Natural killer cell (primary cell): ENCODE measurements around the gene RNF182. TPM values are rescaled to one million over a fixed set of nuclear protein-coding genes. Genes with fewer than 3 reads are reported as not detected.

Experiments used
- ATAC-seq, 3 donors: fragments of 150-1000 bp in 2 of 3; fragments of 200-7000 bp in 1 of 3; cut with Tn5 transposase; 1 replicate in 1 of 3; 2 replicates in 2 of 3; pipeline ENCODE4 v1.10.0; 2021; ENCODE audit warnings: mild to moderate bottlenecking in 2 of 3, moderate library complexity in 2 of 3
- DNase-seq, 2 donors: peaks; one replicate each; pipeline versions ENCODE4 v3.0.0 to v3.0.0-alpha.2; 2013 to 2021; ENCODE audit warnings: mixed read lengths in 1 of 2
- H3K27ac ChIP-seq: one replicate; pipeline ENCODE4 v1.5.1; 2013; ENCODE audit warnings: mild to moderate bottlenecking, low read length
- H3K27me3 ChIP-seq: one replicate; pipeline ENCODE4 v1.6.1; 2013; ENCODE audit warnings: low read length; ENCODE audit not compliant: control insufficient read depth, insufficient read depth
- H3K36me3 ChIP-seq: one replicate; pipeline ENCODE4 v1.6.1; 2013; ENCODE audit warnings: low read length; ENCODE audit not compliant: control insufficient read depth, insufficient read depth
- H3K4me1 ChIP-seq: one replicate; pipeline ENCODE4 v1.6.1; 2013; ENCODE audit warnings: low read length; ENCODE audit not compliant: control insufficient read depth, insufficient read depth
- H3K4me3 ChIP-seq: one replicate; pipeline ENCODE4 v1.5.1; 2013; ENCODE audit warnings: low read length
- H3K9me3 ChIP-seq: one replicate; pipeline ENCODE4 v1.6.1; 2013; ENCODE audit warnings: low read length; ENCODE audit not compliant: control insufficient read depth, insufficient read depth
- H3K27ac Mint-ChIP-seq, 2 donors: one replicate each; pipeline ENCODE4 v1.8.0; 2022; ENCODE audit warnings: mild to moderate bottlenecking in 2 of 2, mixed read lengths in 2 of 2, moderate library complexity in 1 of 2
- H3K27me3 Mint-ChIP-seq, 2 donors: one replicate each; pipeline ENCODE4 v1.8.0; 2022; ENCODE audit warnings: low read depth in 2 of 2, mixed read lengths in 2 of 2
- H3K36me3 Mint-ChIP-seq: one replicate; pipeline ENCODE4 v1.8.0; 2022; ENCODE audit warnings: mixed read lengths
- H3K4me1 Mint-ChIP-seq, 2 donors: one replicate each; pipeline ENCODE4 v1.8.0; 2022; ENCODE audit warnings: mixed read lengths in 2 of 2
- H3K4me3 Mint-ChIP-seq: one replicate; pipeline ENCODE4 v1.8.0; 2022; ENCODE audit warnings: mild to moderate bottlenecking, moderate library complexity, mixed read lengths
- H3K9me3 Mint-ChIP-seq, 2 donors: one replicate each; pipeline ENCODE4 v1.8.0; 2022; ENCODE audit warnings: mixed read lengths in 2 of 2
- WGBS: methylation state at CpG from one replicate; pipeline ENCODE4 v1.1.7; 2013; ENCODE audit warnings: missing lambda C conversion rate; ENCODE audit not compliant: insufficient coverage; 5-methylcytosine and 5-hydroxymethylcytosine counted together
- intact Hi-C: fragments of 100-400 bp; cut with micrococcal nuclease; formaldehyde crosslinking; loops from one replicate; pipeline ENCODE4 v1.14.2; 2022
- total RNA-seq, 4 donors: library from RNA; stranded (reverse); fragments of 120-200 nt in 1 of 4; gene quantifications; one replicate each; pipeline versions ENCODE4 v1.2.3 to v1.2.4, GENCODE V29; 2013 to 2022
- TF ChIP-seq, protein P1 (sequence below): fragments of 200-600 bp; IDR thresholded peaks from one replicate; pipeline ENCODE4 v1.8.0; 2022; ENCODE audit warnings: antibody characterized with exemption

The RNF182 gene
- total RNA-seq, 3 donors from 2014 or later (not counting 1 experiment from before 2014, with no cell fraction given) = not detected

DNA sequence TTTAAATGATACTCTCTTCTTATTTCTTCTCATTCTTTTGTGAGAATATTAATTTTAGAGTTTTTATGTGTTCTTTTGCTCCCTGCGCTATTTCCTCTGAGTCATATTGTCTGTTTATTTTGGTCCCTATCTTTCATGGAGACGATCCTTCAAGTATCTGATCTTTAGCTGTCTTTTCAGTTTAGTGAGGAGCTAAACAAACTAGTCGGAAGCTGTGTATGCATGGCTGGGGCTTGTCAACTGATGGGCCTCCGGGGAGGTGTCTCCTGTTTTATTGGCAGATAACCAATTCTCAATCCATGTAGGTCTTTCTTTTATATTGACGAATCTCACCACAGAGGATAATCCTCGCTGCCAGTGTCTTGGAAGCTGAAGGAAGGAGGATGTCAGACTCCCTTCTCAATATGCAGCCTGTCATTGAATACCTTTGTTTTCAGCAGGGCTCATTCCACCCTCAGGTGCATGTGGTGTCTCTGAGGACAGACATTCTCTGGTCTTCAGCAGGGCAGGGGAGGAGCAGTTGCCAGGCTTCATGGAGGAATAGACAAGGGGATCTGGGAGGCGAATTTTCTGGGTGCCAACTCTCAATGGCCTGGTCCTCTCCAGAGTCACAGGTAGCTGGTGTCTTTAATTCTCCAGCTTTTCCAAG is 64.9 kb downstream of the RNF182 start:
- Mint-ChIP-seq H3K27me3 (peaks cover 24 to 52% of the 10 kb centered on the region in 2 donors), H3K4me1 (no peaks in the 10 kb centered on the region), H3K9me3 (no peaks in the 10 kb centered on the region), H3K36me3 (no peaks in the 10 kb centered on the region), H3K4me3 (no peak overlapping the region), H3K27ac (no peak overlapping the region)
- TF ChIP-seq, protein P1, sequence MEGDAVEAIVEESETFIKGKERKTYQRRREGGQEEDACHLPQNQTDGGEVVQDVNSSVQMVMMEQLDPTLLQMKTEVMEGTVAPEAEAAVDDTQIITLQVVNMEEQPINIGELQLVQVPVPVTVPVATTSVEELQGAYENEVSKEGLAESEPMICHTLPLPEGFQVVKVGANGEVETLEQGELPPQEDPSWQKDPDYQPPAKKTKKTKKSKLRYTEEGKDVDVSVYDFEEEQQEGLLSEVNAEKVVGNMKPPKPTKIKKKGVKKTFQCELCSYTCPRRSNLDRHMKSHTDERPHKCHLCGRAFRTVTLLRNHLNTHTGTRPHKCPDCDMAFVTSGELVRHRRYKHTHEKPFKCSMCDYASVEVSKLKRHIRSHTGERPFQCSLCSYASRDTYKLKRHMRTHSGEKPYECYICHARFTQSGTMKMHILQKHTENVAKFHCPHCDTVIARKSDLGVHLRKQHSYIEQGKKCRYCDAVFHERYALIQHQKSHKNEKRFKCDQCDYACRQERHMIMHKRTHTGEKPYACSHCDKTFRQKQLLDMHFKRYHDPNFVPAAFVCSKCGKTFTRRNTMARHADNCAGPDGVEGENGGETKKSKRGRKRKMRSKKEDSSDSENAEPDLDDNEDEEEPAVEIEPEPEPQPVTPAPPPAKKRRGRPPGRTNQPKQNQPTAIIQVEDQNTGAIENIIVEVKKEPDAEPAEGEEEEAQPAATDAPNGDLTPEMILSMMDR = no peak
- H3K4me1 ChIP-seq = no peaks in the 10 kb centered on the region
- no peak overlapping the region for H3K4me3 ChIP-seq
- DNase-seq = no peak
- no peak for ATAC-seq
- H3K36me3 ChIP-seq = no peaks in the 10 kb centered on the region
- intact Hi-C loops = no loop called here
- WGBS = 90% methylated on average over 6 of the region's 7 CpGs
- peaks cover 2% of the 10 kb centered on the region for H3K27me3 ChIP-seq
- H3K27ac ChIP-seq = no peak overlapping the region
- no peaks in the 10 kb centered on the region for H3K9me3 ChIP-seq

DNA sequence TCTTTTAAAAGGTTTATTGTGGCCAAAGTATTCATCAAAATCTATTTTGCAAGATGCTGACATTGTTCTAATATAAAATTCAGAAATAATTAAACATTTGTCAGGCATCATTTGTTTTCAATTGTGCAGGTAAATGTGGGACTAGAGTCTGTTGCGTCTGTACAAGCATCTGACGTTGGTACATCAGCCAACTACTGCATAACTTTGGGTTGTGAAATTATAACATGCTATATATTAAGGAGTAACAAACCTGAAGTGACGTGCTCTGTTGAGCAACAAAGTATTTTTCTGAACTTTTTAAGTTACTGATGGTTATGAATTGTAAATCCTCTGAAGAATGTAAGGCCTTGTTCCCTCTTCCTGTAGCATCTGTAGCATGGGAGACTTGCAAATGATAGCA is 66.0 kb downstream of the RNF182 start:
- Histone ChIP-seq H3K4me3 (no peak overlapping the region), H3K9me3 (no peaks in the 10 kb centered on the region), H3K36me3 (no peaks in the 10 kb centered on the region), H3K27me3 (peaks cover 2% of the 10 kb centered on the region), H3K27ac (no peak overlapping the region), H3K4me1 (no peaks in the 10 kb centered on the region)
- H3K4me3 Mint-ChIP-seq = no peak overlapping the region
- TF ChIP-seq, protein P1 = no peak
- H3K4me1 Mint-ChIP-seq = no peaks in the 10 kb centered on the region
- ATAC-seq (no peak), DNase-seq (no peak)
- no peaks in the 10 kb centered on the region for H3K9me3 Mint-ChIP-seq
- intact Hi-C loops = no loop called here
- WGBS = 83% methylated on average over 3 of the region's 3 CpGs
- H3K36me3 Mint-ChIP-seq = no peaks in the 10 kb centered on the region
- H3K27ac Mint-ChIP-seq = no peak overlapping the region
- peaks cover 28 to 46% of the 10 kb centered on the region in 2 donors for H3K27me3 Mint-ChIP-seq

DNA sequence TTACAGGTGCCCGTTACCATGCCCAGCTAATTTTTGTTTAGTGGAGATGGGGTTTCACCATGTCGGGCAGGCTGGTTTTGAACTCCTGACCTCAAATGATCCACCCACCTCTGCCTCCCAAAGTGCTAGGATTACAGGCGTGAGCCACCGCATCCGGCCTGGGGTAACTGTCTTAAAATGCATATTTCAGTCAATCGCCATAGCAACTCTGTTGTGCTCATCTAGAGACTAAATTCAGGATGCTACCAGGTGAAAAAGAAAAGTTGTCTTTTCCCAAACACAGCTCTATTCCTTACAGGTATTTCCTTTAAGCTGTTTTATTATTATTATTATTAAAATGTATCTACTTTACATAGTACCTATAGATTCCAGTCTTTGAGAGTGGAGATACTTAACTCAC is 66.6 kb downstream of the RNF182 start:
- H3K27ac ChIP-seq = no peak overlapping the region
- TF ChIP-seq, protein P1 = no peak
- WGBS = 94% methylated on average over 5 of the region's 6 CpGs
- no peaks in the 10 kb centered on the region for H3K9me3 ChIP-seq
- H3K4me1 ChIP-seq = no peaks in the 10 kb centered on the region
- H3K27me3 ChIP-seq = peaks cover 2% of the 10 kb centered on the region
- DNase-seq = no peak
- H3K27me3 Mint-ChIP-seq = peaks cover 27 to 44% of the 10 kb centered on the region in 2 donors
- no peak for ATAC-seq
- intact Hi-C loops = no loop called here
- no peaks in the 10 kb centered on the region for H3K36me3 Mint-ChIP-seq
- H3K36me3 ChIP-seq = no peaks in the 10 kb centered on the region
- no peak overlapping the region for H3K4me3 Mint-ChIP-seq
- H3K4me3 ChIP-seq = no peak overlapping the region
- no peaks in the 10 kb centered on the region for H3K9me3 Mint-ChIP-seq
- no peaks in the 10 kb centered on the region for H3K4me1 Mint-ChIP-seq
- no peak overlapping the region for H3K27ac Mint-ChIP-seq
